Epithelial cell of proximal tubule (primary cell): Measurements from ENCODE around the gene PTPRN2. TPM values are rescaled to one million over a fixed set of nuclear protein-coding genes. Genes with fewer than 3 reads are reported as not detected.

Experiments used
- DNase-seq: peaks from one replicate; pipeline ENCODE4 v3.0.0-alpha.2; 2011; ENCODE audit warnings: low read depth
- H3K4me3 ChIP-seq: 2 replicates; pipeline ENCODE4 v1.5.1; 2011; ENCODE audit warnings: low read depth, mild to moderate bottlenecking, low read length
- CTCF ChIP-seq: conservative IDR thresholded peaks from 2 replicates; pipeline ENCODE4 v1.5.1; 2012; ENCODE audit warnings: low read depth, mild to moderate bottlenecking, low read length
- total RNA-seq: library from RNA; depleted of rRNA; stranded (reverse); fragments of >200 nt; gene quantifications from 2 replicates; pipeline ENCODE4 v1.2.3, GENCODE V29; 2015

PTPRN2 gene
- total RNA-seq, 1 donor from 2014 or later, result 2.8 TPM

- no peak for DNase-seq
- TF ChIP-seq CTCF, result no peak
- H3K4me3 ChIP-seq, result no peak overlapping the region
These were observed 481.4 kb downstream of the PTPRN2 start for GRCh38 chr7:158106272-158106671.

- no peak for TF ChIP-seq CTCF
- DNase-seq, result no peak
- no peak overlapping the region for H3K4me3 ChIP-seq
These were observed 484.2 kb downstream of the PTPRN2 start for GRCh38 chr7:158103378-158103777.

GRCh38 chr7:158102897-158103296, 484.7 kb downstream of the PTPRN2 start:
- no peak overlapping the region for H3K4me3 ChIP-seq
- no peak for TF ChIP-seq CTCF
- DNase-seq, result no peak

- no peak for DNase-seq
- no peak for TF ChIP-seq CTCF
- no peak overlapping the region for H3K4me3 ChIP-seq
These were observed 485.7 kb downstream of the PTPRN2 start for GRCh38 chr7:158101821-158102450.

- DNase-seq, result no peak
- no peak overlapping the region for H3K4me3 ChIP-seq
- TF ChIP-seq CTCF, result no peak
These were observed 489.2 kb downstream of the PTPRN2 start for GRCh38 chr7:158098125-158099030.

GRCh38 chr7:158097453-158098124, 490.0 kb downstream of the PTPRN2 start:
- no peak for TF ChIP-seq CTCF
- DNase-seq, result no peak
- no peak overlapping the region for H3K4me3 ChIP-seq
